ENCODE data around the gene LHFPL2.

LHFPL2 gene

GRCh38 chr5:78541086-78541654 lies 107.4 kb downstream of the LHFPL2 start:
- no peak for DNase-seq

GRCh38 chr5:78540335-78541085 lies 108.1 kb downstream of the LHFPL2 start:
- DNase-seq = no peak

- no peak for DNase-seq
Measured at GRCh38 chr5:78538240-78538850, 110.2 kb downstream of the LHFPL2 start.

- DNase-seq = peak; percentile 55
Measured at GRCh38 chr5:78537821-78538220, 110.8 kb downstream of the LHFPL2 start.

- no peak for DNase-seq
Measured at GRCh38 chr5:78537411-78537810, 111.2 kb downstream of the LHFPL2 start.

- no peak for DNase-seq
Measured at GRCh38 chr5:78536661-78537196, 111.8 kb downstream of the LHFPL2 start.

- no peak for DNase-seq
Measured at GRCh38 chr5:78534905-78535200, 113.7 kb downstream of the LHFPL2 start.

GRCh38 chr5:78534148-78534904 lies 114.2 kb downstream of the LHFPL2 start:
- DNase-seq = peak; percentile 66

GRCh38 chr5:78533356-78533755 lies 115.2 kb downstream of the LHFPL2 start:
- peak; percentile 30 for DNase-seq

- DNase-seq = peak; percentile 90
Measured at GRCh38 chr5:78530342-78531096, 118.1 kb downstream of the LHFPL2 start.

GRCh38 chr5:78527925-78528324 lies 120.6 kb downstream of the LHFPL2 start:
- DNase-seq = no peak

GRCh38 chr5:78527054-78527859 lies 121.3 kb downstream of the LHFPL2 start:
- DNase-seq = peak; percentile 87

GRCh38 chr5:78526049-78526525 lies 122.5 kb downstream of the LHFPL2 start:
- peak; percentile 61 for DNase-seq

GRCh38 chr5:78523314-78524193 lies 125.0 kb downstream of the LHFPL2 start:
- no peak for DNase-seq

- no peak for DNase-seq
Measured at GRCh38 chr5:78522476-78523260, 125.9 kb downstream of the LHFPL2 start.

GRCh38 chr5:78521455-78521854 lies 127.1 kb downstream of the LHFPL2 start:
- DNase-seq = no peak

GRCh38 chr5:78519198-78519941 lies 129.2 kb downstream of the LHFPL2 start:
- DNase-seq = peak; percentile 33

- peak; percentile 91 for DNase-seq
Measured at GRCh38 chr5:78518365-78519197, 130.0 kb downstream of the LHFPL2 start.
